ENCODE data around the gene DCX. TPM values are rescaled to one million over a fixed set of nuclear protein-coding genes. Genes with fewer than 3 reads are reported as not detected.
A peak's percentile ranks its signal among the peaks of the same experiment; 100 is the strongest.

The DCX gene
- total RNA-seq, 1 experiment from 2014 or later: not detected

DNA sequence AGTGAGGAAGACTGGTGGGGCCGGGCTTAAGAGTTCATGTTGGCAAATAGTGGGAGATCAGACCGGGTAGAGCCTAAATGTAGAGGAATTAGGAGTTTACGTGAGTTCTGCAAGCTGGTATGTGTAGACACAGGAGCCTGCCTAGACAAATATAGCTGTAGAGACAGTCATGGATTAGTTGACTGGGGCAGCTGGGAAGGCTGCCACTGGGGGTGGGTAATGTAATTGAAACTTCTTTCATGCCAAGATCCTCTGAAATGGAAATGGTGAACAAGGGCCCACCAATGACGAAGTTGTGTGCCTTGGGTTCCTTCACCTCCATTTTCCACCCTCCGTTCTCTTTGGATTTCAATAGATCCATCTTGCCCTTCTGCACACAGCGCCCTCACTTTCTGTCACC, 129.9 kb downstream of the DCX start (continued):
- TF ChIP-seq TCF7L2 (IDR thresholded peaks at IDR 0.05; ENCODE audit: borderline replicate concordance, extremely low read depth, insufficient read depth, insufficient read length) (no peak), EZH2phosphoT487 (IDR thresholded peaks at IDR 0.05; ENCODE audit: borderline replicate concordance) (no peak), CBX3 (IDR thresholded peaks at IDR 0.05; ENCODE audit: low read depth) (no peak), RAD21 (IDR thresholded peaks at IDR 0.05; ENCODE audit: low read depth) (no peak), SIN3A (IDR thresholded peaks at IDR 0.05; ENCODE audit: low read depth) (no peak)
- TF ChIP-seq, protein P1, sequence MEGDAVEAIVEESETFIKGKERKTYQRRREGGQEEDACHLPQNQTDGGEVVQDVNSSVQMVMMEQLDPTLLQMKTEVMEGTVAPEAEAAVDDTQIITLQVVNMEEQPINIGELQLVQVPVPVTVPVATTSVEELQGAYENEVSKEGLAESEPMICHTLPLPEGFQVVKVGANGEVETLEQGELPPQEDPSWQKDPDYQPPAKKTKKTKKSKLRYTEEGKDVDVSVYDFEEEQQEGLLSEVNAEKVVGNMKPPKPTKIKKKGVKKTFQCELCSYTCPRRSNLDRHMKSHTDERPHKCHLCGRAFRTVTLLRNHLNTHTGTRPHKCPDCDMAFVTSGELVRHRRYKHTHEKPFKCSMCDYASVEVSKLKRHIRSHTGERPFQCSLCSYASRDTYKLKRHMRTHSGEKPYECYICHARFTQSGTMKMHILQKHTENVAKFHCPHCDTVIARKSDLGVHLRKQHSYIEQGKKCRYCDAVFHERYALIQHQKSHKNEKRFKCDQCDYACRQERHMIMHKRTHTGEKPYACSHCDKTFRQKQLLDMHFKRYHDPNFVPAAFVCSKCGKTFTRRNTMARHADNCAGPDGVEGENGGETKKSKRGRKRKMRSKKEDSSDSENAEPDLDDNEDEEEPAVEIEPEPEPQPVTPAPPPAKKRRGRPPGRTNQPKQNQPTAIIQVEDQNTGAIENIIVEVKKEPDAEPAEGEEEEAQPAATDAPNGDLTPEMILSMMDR (IDR thresholded peaks at IDR 0.05 in 2 of 3, conservative IDR thresholded peaks at IDR 0.05 in 1 of 3; ENCODE audit: borderline replicate concordance in 1 of 3, insufficient read depth in 1 of 3, low read depth in 2 of 3, low read length in 2 of 3): no peak
- TF ChIP-seq, protein P2, sequence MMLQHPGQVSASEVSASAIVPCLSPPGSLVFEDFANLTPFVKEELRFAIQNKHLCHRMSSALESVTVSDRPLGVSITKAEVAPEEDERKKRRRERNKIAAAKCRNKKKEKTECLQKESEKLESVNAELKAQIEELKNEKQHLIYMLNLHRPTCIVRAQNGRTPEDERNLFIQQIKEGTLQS (IDR thresholded peaks at IDR 0.05): no peak

DNA sequence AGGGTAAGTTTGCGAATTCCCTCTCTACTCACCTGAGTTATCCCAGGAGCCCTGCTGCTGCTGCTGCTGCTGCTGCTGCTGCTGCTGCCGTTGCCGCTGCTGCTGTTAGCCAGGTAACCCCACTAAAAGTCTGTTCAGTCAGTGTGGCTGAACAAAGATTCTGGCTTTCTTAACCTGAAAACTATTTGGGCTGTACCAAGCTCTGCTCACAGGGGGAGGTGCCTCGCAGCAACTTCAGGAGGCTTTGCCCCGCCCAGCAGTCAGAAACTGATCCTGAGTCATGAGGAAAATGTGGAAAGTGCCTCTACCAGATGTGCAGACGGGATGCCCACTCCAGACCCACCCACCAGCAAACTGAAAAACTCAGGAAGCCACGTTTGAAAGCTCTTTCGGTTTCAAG, 141.7 kb downstream of the DCX start, which contains the start of gene CAPN6:
Gene CAPN6, minus strand, starts transcription at position 145 of the 400 bp plus-strand sequence. CDS start 6,547 bp downstream, outside the sequence.
- ChIA-PET CTCF (no interaction called here), RAD21 (ENCODE audit: low non-redundant PET in 1 of 2, low total read pairs in 2 of 2, uncharacterized antibody in 2 of 2, unreplicated experiment in 2 of 2) (no interaction called here)

More for the DNA sequence above, 141.7 kb downstream of the DCX start, which contains the start of gene CAPN6:
- no peak within 1 kb of the TSS; the same call in 1 of the 2 replicates for H3K4me2 ChIP-seq (ENCODE audit: low read length)
- H3K27me3 ChIP-seq (ENCODE audit: insufficient read depth, low read length): 0 out of 2 replicates have a peak, but pooled peaks cover 16% of the 10 kb centered on the region
- no peak for DNase-seq (ENCODE audit: low read depth, low spot score)
- no peaks in the 10 kb centered on the region for H3K9me2 ChIP-seq (ENCODE audit: insufficient read depth)
- no peaks in the 10 kb centered on the region for H4K20me1 ChIP-seq (ENCODE audit: insufficient read depth)
- no peaks in the 10 kb centered on the region for H3K79me2 ChIP-seq (ENCODE audit: insufficient read depth, low read length)
- H2AFZ ChIP-seq (ENCODE audit: low read depth, low read length, poor library complexity, severe bottlenecking): no peak within 1 kb of the TSS
- intact Hi-C loops (cut with micrococcal nuclease): no loop called here
- peak; percentile 62 for ATAC-seq
- POLR2A ChIA-PET: no interaction called here
- TF ChIP-seq YY1 (IDR thresholded peaks at IDR 0.05; ENCODE audit: extremely low read depth, insufficient replicate concordance, low read depth, low read length) (no peak), EZH2phosphoT487 (IDR thresholded peaks at IDR 0.05; ENCODE audit: borderline replicate concordance) (no peak), SIN3A (IDR thresholded peaks at IDR 0.05; ENCODE audit: low read depth) (no peak), EZH2 (IDR thresholded peaks at IDR 0.05) (no peak), CEBPB (IDR thresholded peaks at IDR 0.05; ENCODE audit: low read depth) (no peak), SP1 (IDR thresholded peaks at IDR 0.05; ENCODE audit: low read depth) (no peak), ZFX (IDR thresholded peaks at IDR 0.05) (no peak), JUND (IDR thresholded peaks at IDR 0.05) (no peak), ELF1 (IDR thresholded peaks at IDR 0.05; ENCODE audit: borderline replicate concordance, low read depth) (no peak), SRF (IDR thresholded peaks at IDR 0.05; ENCODE audit: low read depth) (no peak)
- TF ChIP-seq, protein P2 (IDR thresholded peaks at IDR 0.05): no peak
- no peak within 1 kb of the TSS for H3K4me3 ChIP-seq (replicated peaks in 1 of 2; ENCODE audit: low read depth in 1 of 2, low read length in 2 of 2)
- H3K4me1 ChIP-seq (ENCODE audit: control insufficient read depth in 1 of 2, insufficient read depth in 2 of 2, low read length in 2 of 2): no peaks in the 10 kb centered on the region
- H3K9me3 ChIP-seq (ENCODE audit: control insufficient read depth in 1 of 2, insufficient read depth in 1 of 2, low read depth in 1 of 2, low read length in 2 of 2): no peaks in the 10 kb centered on the region
- no peaks in the 10 kb centered on the region for H3K36me3 ChIP-seq (ENCODE audit: control insufficient read depth in 1 of 2, insufficient read depth in 2 of 2, low read length in 2 of 2)
- no TSS peak for BruUV-seq (replicated peaks)
- H3K27ac ChIP-seq (ENCODE audit: low read depth, low read length): no peak within 1 kb of the TSS
- H3K9ac ChIP-seq (ENCODE audit: low read length): no peak within 1 kb of the TSS

Data from HCT116 (cell line).